H9 (cell line): ENCODE data around the gene RAB17. TPM values are rescaled to one million over a fixed set of nuclear protein-coding genes. Genes with fewer than 3 reads are reported as not detected.

Source experiments
- DNase-seq: peaks from one replicate; pipeline ENCODE4 v3.0.0-alpha.2; 2017
- H2AFZ ChIP-seq: one replicate; pipeline ENCODE4 v1.6.1; 2013; ENCODE audit warnings: mild to moderate bottlenecking, low read length, control low read depth, moderate library complexity
- H2AK5ac ChIP-seq: 2 replicates; pipeline ENCODE4 v1.6.1; 2013; ENCODE audit warnings: low read length, control low read depth, mixed read lengths; ENCODE audit not compliant: insufficient read length
- H2BK120ac ChIP-seq: one replicate; pipeline ENCODE4 v1.6.1; 2013; ENCODE audit warnings: low read depth, mild to moderate bottlenecking, low read length, control low read depth, inconsistent platforms; ENCODE audit not compliant: poor library complexity, severe bottlenecking
- H2BK12ac ChIP-seq: 2 replicates; pipeline ENCODE4 v1.6.1; 2013; ENCODE audit warnings: low read length, control low read depth, mixed read lengths, low read depth; ENCODE audit not compliant: insufficient read length
- H2BK15ac ChIP-seq: 2 replicates; pipeline ENCODE4 v1.6.1; 2013; ENCODE audit warnings: low read depth, low read length, control low read depth
- H2BK20ac ChIP-seq: one replicate; pipeline ENCODE4 v1.6.1; 2013; ENCODE audit warnings: low read depth, mild to moderate bottlenecking, low read length, control low read depth, inconsistent platforms; ENCODE audit not compliant: poor library complexity, severe bottlenecking
- H2BK5ac ChIP-seq: 2 replicates; pipeline ENCODE4 v1.6.1; 2013; ENCODE audit warnings: low read length, control low read depth, mixed read lengths; ENCODE audit not compliant: insufficient read length
- H3K14ac ChIP-seq: 2 replicates; pipeline ENCODE4 v1.6.1; 2013; ENCODE audit warnings: low read length, control low read depth; ENCODE audit not compliant: insufficient read depth
- H3K18ac ChIP-seq: 2 replicates; pipeline ENCODE4 v1.6.1; 2013; ENCODE audit warnings: low read depth, mild to moderate bottlenecking, mixed read lengths, low read length, control low read depth; ENCODE audit not compliant: insufficient read length
- H3K23ac ChIP-seq: 2 replicates; pipeline ENCODE4 v1.6.1; 2013; ENCODE audit warnings: low read length, control low read depth, mixed read lengths, low read depth; ENCODE audit not compliant: insufficient read length
- H3K23me2 ChIP-seq: 2 replicates; pipeline ENCODE4 v1.6.1; 2013; ENCODE audit warnings: low read depth, mild to moderate bottlenecking, mixed read lengths, low read length, control low read depth; ENCODE audit not compliant: insufficient read length, poor library complexity, severe bottlenecking
- H3K27ac ChIP-seq: 2 replicates; pipeline ENCODE4 v1.5.1; 2013; ENCODE audit warnings: low read length, control low read depth, mixed read lengths, low read depth; ENCODE audit not compliant: insufficient read length
- H3K27me3 ChIP-seq: 2 replicates; pipeline ENCODE4 v1.6.1; 2013; ENCODE audit warnings: low read length, control low read depth, inconsistent platforms; ENCODE audit not compliant: insufficient read depth
- H3K4ac ChIP-seq: 2 replicates; pipeline ENCODE4 v1.6.1; 2013; ENCODE audit warnings: low read depth, mild to moderate bottlenecking, control low read depth, inconsistent platforms, low read length, moderate library complexity
- H3K4me1 ChIP-seq: 2 replicates; pipeline ENCODE4 v1.6.1; 2013; ENCODE audit warnings: low read length, control low read depth, inconsistent platforms; ENCODE audit not compliant: insufficient read depth
- H3K4me2 ChIP-seq: 2 replicates; pipeline ENCODE4 v1.6.1; 2013; ENCODE audit warnings: low read length, control low read depth, mixed read lengths; ENCODE audit not compliant: insufficient read length, insufficient read depth
- H3K56ac ChIP-seq: 2 replicates; pipeline ENCODE4 v1.6.1; 2013; ENCODE audit warnings: low read depth, mild to moderate bottlenecking, mixed read lengths, low read length, control low read depth; ENCODE audit not compliant: insufficient read length
- H3K79me1 ChIP-seq: 2 replicates; pipeline ENCODE4 v1.6.1; 2013; ENCODE audit warnings: low read depth, mild to moderate bottlenecking, moderate library complexity, low read length, control low read depth, inconsistent platforms; ENCODE audit not compliant: insufficient read depth, poor library complexity, severe bottlenecking
- H3K79me2 ChIP-seq: 2 replicates; pipeline ENCODE4 v1.6.1; 2013; ENCODE audit warnings: low read length, control low read depth, inconsistent platforms; ENCODE audit not compliant: insufficient read depth
- H3K9ac ChIP-seq: 2 replicates; pipeline ENCODE4 v1.6.1; 2013; ENCODE audit warnings: low read length, control low read depth, mixed read lengths; ENCODE audit not compliant: insufficient read length; ENCODE audit errors: extremely low read depth
- H3K9me3 ChIP-seq: one replicate; pipeline ENCODE4 v1.6.1; 2013; ENCODE audit warnings: low read depth, low read length, inconsistent platforms; ENCODE audit not compliant: control insufficient read depth
- H3T11ph ChIP-seq: one replicate; pipeline ENCODE4 v1.6.1; 2013; ENCODE audit warnings: mild to moderate bottlenecking, low read length, control low read depth, inconsistent platforms
- H4K20me1 ChIP-seq: one replicate; pipeline ENCODE4 v1.6.1; 2013; ENCODE audit not compliant: control insufficient read depth, insufficient read length, insufficient read depth
- H4K5ac ChIP-seq: 2 replicates; pipeline ENCODE4 v1.6.1; 2013; ENCODE audit warnings: low read depth, mild to moderate bottlenecking, mixed read lengths, low read length, control low read depth; ENCODE audit not compliant: insufficient read length
- H4K8ac ChIP-seq: replicated peaks from 2 replicates; pipeline ENCODE4 v1.6.1; 2013; ENCODE audit warnings: low read length, control low read depth, mixed read lengths, low read depth; ENCODE audit not compliant: insufficient read length
- H4K91ac ChIP-seq: 2 replicates; pipeline ENCODE4 v1.6.1; 2013; ENCODE audit warnings: low read depth, mild to moderate bottlenecking, moderate library complexity, mixed read lengths, low read length, control low read depth; ENCODE audit not compliant: insufficient read length
- H3K27ac Mint-ChIP-seq, 3 experiments: 2 replicates in 2 of 3; 3 replicates in 1 of 3; pipeline ENCODE4 v1.8.0; 2020 to 2021; ENCODE audit warnings: mixed read lengths in 3 of 3, mild to moderate bottlenecking in 1 of 3, moderate library complexity in 1 of 3
- H3K27me3 Mint-ChIP-seq: 2 replicates; pipeline ENCODE4 v1.8.0; 2021; ENCODE audit warnings: low read depth, mild to moderate bottlenecking, moderate library complexity, mixed read lengths
- H3K36me3 Mint-ChIP-seq, 3 experiments: 2 replicates in 2 of 3; 3 replicates in 1 of 3; pipeline ENCODE4 v1.8.0; 2020 to 2021; ENCODE audit warnings: low read depth in 3 of 3, mixed read lengths in 3 of 3; ENCODE audit not compliant: insufficient read depth in 1 of 3
- H3K4me1 Mint-ChIP-seq, 2 experiments: 2 replicates each; pipeline ENCODE4 v1.8.0; 2020; ENCODE audit warnings: mixed read lengths in 2 of 2
- H3K4me3 Mint-ChIP-seq, 2 experiments: 2 replicates in 1 of 2; 3 replicates in 1 of 2; pipeline ENCODE4 v1.8.0; 2020 to 2021; ENCODE audit warnings: mild to moderate bottlenecking in 2 of 2, mixed read lengths in 2 of 2, moderate library complexity in 1 of 2
- H3K9me3 Mint-ChIP-seq, 2 experiments: 2 replicates in 1 of 2; 3 replicates in 1 of 2; pipeline ENCODE4 v1.8.0; 2020; ENCODE audit warnings: mild to moderate bottlenecking in 2 of 2, mixed read lengths in 2 of 2, moderate library complexity in 1 of 2
- CTCF ChIP-seq: fragments of 200-600 bp; sonication (generic); conservative IDR thresholded peaks from 3 replicates; pipeline ENCODE4 v1.8.0; 2021; ENCODE audit warnings: antibody characterized with exemption, mild to moderate bottlenecking
- WGBS: extraction: QIAGEN DNeasy Blood & Tissue Kit; methylation state at CpG from one replicate; pipeline ENCODE4 v1.1.7; 2013; ENCODE audit warnings: missing lambda C conversion rate, low lambda C conversion rate, mixed read lengths; ENCODE audit not compliant: insufficient read length; ENCODE audit errors: extremely low coverage; 5-methylcytosine and 5-hydroxymethylcytosine counted together
- total RNA-seq: library from RNA; stranded (reverse); gene quantifications from 2 replicates; pipeline ENCODE4 v1.2.1, GENCODE V29; 2021

RAB17 gene
- total RNA-seq, 1 experiment from 2014 or later, result 31.9 TPM

DNA sequence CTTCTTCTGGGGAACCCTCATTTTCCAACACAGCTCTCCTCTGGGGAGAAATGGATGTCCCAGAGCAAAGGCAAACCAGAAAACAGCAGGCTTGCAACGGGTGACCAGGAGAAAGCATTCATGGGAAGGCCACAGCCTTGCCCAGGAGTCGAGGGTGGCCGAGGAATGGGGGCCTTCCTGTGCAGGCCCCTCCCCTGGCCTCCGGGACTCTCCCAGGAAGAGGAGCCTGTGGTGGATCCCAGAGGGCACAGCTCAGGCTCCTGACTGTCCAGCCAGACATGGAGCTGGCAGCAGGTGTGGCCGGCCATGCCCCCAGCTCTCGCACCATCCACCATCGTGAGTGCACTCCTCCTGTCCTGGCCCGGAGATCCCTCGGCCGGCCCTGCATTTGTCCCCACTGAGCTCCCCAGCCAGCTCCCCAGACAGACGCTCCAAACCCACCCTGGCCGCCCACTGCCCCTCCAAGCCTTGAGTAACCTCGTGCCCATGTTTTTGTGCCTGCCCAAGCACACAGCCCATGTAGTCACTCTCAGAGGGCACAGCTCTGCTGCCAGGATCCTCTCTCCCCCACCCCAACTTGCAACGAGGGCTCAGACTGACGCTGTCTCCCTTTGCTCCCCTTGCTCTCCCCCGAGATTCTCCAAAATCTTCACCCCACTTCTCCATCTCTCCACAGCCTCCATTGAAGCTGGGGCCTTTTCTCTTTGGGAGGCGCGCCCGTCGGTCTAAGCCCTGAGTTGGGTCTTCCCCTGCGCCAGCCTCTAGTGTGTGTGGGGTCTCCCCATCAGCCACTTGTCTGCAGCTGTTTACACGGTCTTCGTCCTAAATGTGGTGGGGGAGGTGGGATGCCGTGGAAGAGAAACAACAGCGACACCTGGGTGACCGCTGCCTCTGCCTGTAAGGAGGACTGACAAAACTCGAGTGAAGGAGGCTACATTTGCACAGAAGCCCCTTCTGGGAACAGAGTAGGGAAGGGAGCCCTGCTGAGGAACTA is 14.4 kb downstream of the RAB17 start:
- DNase-seq, result no peak
- H2BK20ac ChIP-seq, result no peak overlapping the region
- H3K36me3 Mint-ChIP-seq, result peaks cover 0 to 35% (median 5%) of the 10 kb centered on the region in 3 experiments; a peak in 4 of 7 replicates
- no CpG with 5 or more reads among the region's 27 CpGs for WGBS
- no peak overlapping the region for H3K56ac ChIP-seq
- H4K91ac ChIP-seq, result no peak overlapping the region
- H3K27me3 Mint-ChIP-seq, result no peaks in the 10 kb centered on the region
- no peak overlapping the region for H2BK5ac ChIP-seq
- H2BK15ac ChIP-seq, result no peak overlapping the region
- H3K14ac ChIP-seq, result no peak overlapping the region
- H3K9me3 ChIP-seq, result no peaks in the 10 kb centered on the region
- H3K18ac ChIP-seq, result no peak overlapping the region
- H2AK5ac ChIP-seq, result no peak overlapping the region
- no peak overlapping the region for H3K27ac ChIP-seq
- H3K9ac ChIP-seq, result no peak overlapping the region
- H3K4me1 ChIP-seq, result 0 out of 2 replicates have a peak, but pooled peaks cover 3% of the 10 kb centered on the region
- H3K23ac ChIP-seq, result no peak overlapping the region
- H3K79me2 ChIP-seq, result no peaks in the 10 kb centered on the region
- H2BK120ac ChIP-seq, result no peak overlapping the region
- H4K8ac ChIP-seq, result no peak overlapping the region
- no peaks in the 10 kb centered on the region for H3K23me2 ChIP-seq
- no peaks in the 10 kb centered on the region for H4K20me1 ChIP-seq
- no peaks in the 10 kb centered on the region for H3K9me3 Mint-ChIP-seq
- TF ChIP-seq CTCF, result no peak
- H3K27me3 ChIP-seq, result no peaks in the 10 kb centered on the region
- no peak overlapping the region for H3K4me2 ChIP-seq
- no peaks in the 10 kb centered on the region for H3K79me1 ChIP-seq
- H3K4ac ChIP-seq, result no peak overlapping the region
- H3K4me1 Mint-ChIP-seq, result peaks cover 13 to 14% of the 10 kb centered on the region in 2 experiments
- H3K27ac Mint-ChIP-seq, result peak overlapping the region in 2 of 3 experiments; percentile 4 to 9; a peak in 2 of 7 replicates
- H3T11ph ChIP-seq, result no peak overlapping the region
- no peak overlapping the region for H2AFZ ChIP-seq
- no peak overlapping the region for H2BK12ac ChIP-seq
- no peak overlapping the region for H4K5ac ChIP-seq
- no peak overlapping the region for H3K4me3 Mint-ChIP-seq
